ENCODE measurements around the gene PHF13. TPM values are rescaled to one million over a fixed set of nuclear protein-coding genes. Genes with fewer than 3 reads are reported as not detected.
"Not testable (repeated sequence)": the region's sequence is repeated elsewhere in the genome, so short reads cannot be mapped to it uniquely, and the experiment has no call there.

The PHF13 gene
- total RNA-seq, 1 experiment from 2014 or later = 37.8 TPM

GRCh38 chr1:6658359-6659060 is 45.0 kb downstream of the PHF13 start:
- Histone ChIP-seq H3K4me3 (ENCODE audit: low read depth, low read length, poor library complexity, severe bottlenecking) (no peak overlapping the region), H3K27ac (ENCODE audit: low read depth, low read length, poor library complexity, severe bottlenecking) (no peak overlapping the region), H3K9me3 (ENCODE audit: low read depth, low read length, poor library complexity, severe bottlenecking) (no peaks in the 10 kb centered on the region), H3K4me1 (ENCODE audit: insufficient read depth, low read length, poor library complexity, severe bottlenecking) (peaks cover 5% of the 10 kb centered on the region), H3K27me3 (replicated peaks; ENCODE audit: insufficient read depth, low read depth, low read length, poor library complexity) (no peaks in the 10 kb centered on the region), H3K36me3 (ENCODE audit: insufficient read depth, low read length, poor library complexity, severe bottlenecking) (no peaks in the 10 kb centered on the region)
- ChIA-PET POLR2A (ENCODE audit: low non-redundant PET) (interaction anchor here (0.6 kb wide), 1 partner anchor 238 kb away, joined by 3 read pairs; no protein-coding TSS in a partner anchor), CTCF (no interaction called here)
- intact Hi-C loops (cut with micrococcal nuclease; ENCODE audit: unreplicated experiment) = no loop called here
- no peak for DNase-seq (ENCODE audit: low spot score)
- BruUV-seq (replicated peaks) = no TSS peak
- TF ChIP-seq EZH2 (IDR thresholded peaks at IDR 0.05; ENCODE audit: borderline replicate concordance, low read depth, low read length, poor library complexity, severe bottlenecking) (no peak), CTCF (conservative IDR thresholded peaks at IDR 0.05; ENCODE audit: low read depth, low read length) (no peak)

GRCh38 chr1:6660415-6661049 is 47.0 kb downstream of the PHF13 start:
- no TSS peak for BruUV-seq (replicated peaks)
- POLR2A ChIA-PET (ENCODE audit: low non-redundant PET) = no interaction called here

GRCh38 chr1:6662468-6662867 is 48.9 kb downstream of the PHF13 start:
- H3K36me3 ChIP-seq (ENCODE audit: insufficient read depth, low read length, poor library complexity, severe bottlenecking) = peaks cover 15% of the 10 kb centered on the region
- H3K4me1 ChIP-seq (ENCODE audit: insufficient read depth, low read length, poor library complexity, severe bottlenecking); H3K27ac ChIP-seq (ENCODE audit: low read depth, low read length, poor library complexity, severe bottlenecking); H3K4me3 ChIP-seq (ENCODE audit: low read depth, low read length, poor library complexity, severe bottlenecking); H3K27me3 ChIP-seq (replicated peaks; ENCODE audit: insufficient read depth, low read depth, low read length, poor library complexity); intact Hi-C loops (cut with micrococcal nuclease; ENCODE audit: unreplicated experiment); DNase-seq (ENCODE audit: low spot score); POLR2A ChIA-PET (ENCODE audit: low non-redundant PET); BruUV-seq (replicated peaks); CTCF ChIA-PET; H3K9me3 ChIP-seq (ENCODE audit: low read depth, low read length, poor library complexity, severe bottlenecking): not testable (repeated sequence)

More at GRCh38 chr1:6660415-6661049, 47.0 kb downstream of the PHF13 start:
- DNase-seq (ENCODE audit: low spot score) = no peak
- Histone ChIP-seq H3K9me3 (ENCODE audit: low read depth, low read length, poor library complexity, severe bottlenecking) (no peaks in the 10 kb centered on the region), H3K36me3 (ENCODE audit: insufficient read depth, low read length, poor library complexity, severe bottlenecking) (peaks cover under 1% of the 10 kb centered on the region), H3K4me3 (ENCODE audit: low read depth, low read length, poor library complexity, severe bottlenecking) (no peak overlapping the region), H3K4me1 (ENCODE audit: insufficient read depth, low read length, poor library complexity, severe bottlenecking) (no peaks in the 10 kb centered on the region), H3K27ac (ENCODE audit: low read depth, low read length, poor library complexity, severe bottlenecking) (no peak overlapping the region), H3K27me3 (replicated peaks; ENCODE audit: insufficient read depth, low read depth, low read length, poor library complexity) (no peaks in the 10 kb centered on the region)
- TF ChIP-seq EZH2 (IDR thresholded peaks at IDR 0.05; ENCODE audit: borderline replicate concordance, low read depth, low read length, poor library complexity, severe bottlenecking) (no peak), CTCF (conservative IDR thresholded peaks at IDR 0.05; ENCODE audit: low read depth, low read length) (no peak)
- CTCF ChIA-PET = no interaction called here
- intact Hi-C loops (cut with micrococcal nuclease; ENCODE audit: unreplicated experiment) = no loop called here

Data from A673 (cell line).